Measurements from ENCODE around the gene GRIN3B.

The GRIN3B gene

DNA sequence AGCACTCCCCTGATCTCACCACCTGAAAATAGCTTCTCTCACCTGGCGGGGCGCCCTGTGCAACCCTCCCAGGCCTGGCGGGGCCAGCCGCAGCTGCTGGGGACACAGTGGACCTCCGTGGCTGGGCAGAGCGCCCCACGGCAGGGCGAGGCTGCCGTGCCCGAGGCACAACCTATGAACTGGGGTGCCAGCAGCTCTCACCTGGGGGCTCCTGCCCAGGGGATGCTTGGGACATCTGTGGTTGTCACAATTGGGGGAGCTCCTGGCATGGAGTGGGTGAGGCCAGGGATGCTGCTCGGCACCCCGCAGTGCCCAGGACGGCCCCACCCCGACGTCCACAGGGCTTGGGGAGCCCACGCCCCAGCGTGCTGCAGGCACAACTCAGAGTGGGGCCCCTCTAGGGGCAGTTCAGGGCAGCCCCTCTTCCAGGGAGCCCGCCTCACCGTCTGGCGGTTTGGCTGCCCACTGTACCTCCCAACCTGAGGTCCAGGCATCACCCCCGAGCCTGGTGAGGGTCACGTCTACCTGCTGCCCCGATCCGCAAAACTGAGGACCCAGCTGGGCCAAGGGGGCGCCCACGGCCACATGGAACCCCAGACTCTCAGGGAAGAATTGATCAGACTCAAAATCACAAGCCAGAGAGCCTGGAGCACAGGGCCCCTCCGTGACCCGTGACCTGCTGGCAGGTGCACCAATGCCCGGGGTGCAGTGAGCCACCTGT lies 15.0 kb downstream of the GRIN3B start:
- TF ChIP-seq TCF12 (IDR thresholded peaks at IDR 0.05; ENCODE audit: low read depth) (no peak), YY1 (IDR thresholded peaks at IDR 0.05; ENCODE audit: low read depth) (no peak), CREB1 (IDR thresholded peaks at IDR 0.05; ENCODE audit: low read depth) (no peak), CEBPB (IDR thresholded peaks at IDR 0.05) (no peak), EP300 (IDR thresholded peaks at IDR 0.05; ENCODE audit: borderline replicate concordance) (no peak), FOXM1 (IDR thresholded peaks at IDR 0.05; ENCODE audit: borderline replicate concordance, low read depth) (no peak)
- TF ChIP-seq, protein P1, sequence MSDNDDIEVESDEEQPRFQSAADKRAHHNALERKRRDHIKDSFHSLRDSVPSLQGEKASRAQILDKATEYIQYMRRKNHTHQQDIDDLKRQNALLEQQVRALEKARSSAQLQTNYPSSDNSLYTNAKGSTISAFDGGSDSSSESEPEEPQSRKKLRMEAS (IDR thresholded peaks at IDR 0.05): no peak

DNA sequence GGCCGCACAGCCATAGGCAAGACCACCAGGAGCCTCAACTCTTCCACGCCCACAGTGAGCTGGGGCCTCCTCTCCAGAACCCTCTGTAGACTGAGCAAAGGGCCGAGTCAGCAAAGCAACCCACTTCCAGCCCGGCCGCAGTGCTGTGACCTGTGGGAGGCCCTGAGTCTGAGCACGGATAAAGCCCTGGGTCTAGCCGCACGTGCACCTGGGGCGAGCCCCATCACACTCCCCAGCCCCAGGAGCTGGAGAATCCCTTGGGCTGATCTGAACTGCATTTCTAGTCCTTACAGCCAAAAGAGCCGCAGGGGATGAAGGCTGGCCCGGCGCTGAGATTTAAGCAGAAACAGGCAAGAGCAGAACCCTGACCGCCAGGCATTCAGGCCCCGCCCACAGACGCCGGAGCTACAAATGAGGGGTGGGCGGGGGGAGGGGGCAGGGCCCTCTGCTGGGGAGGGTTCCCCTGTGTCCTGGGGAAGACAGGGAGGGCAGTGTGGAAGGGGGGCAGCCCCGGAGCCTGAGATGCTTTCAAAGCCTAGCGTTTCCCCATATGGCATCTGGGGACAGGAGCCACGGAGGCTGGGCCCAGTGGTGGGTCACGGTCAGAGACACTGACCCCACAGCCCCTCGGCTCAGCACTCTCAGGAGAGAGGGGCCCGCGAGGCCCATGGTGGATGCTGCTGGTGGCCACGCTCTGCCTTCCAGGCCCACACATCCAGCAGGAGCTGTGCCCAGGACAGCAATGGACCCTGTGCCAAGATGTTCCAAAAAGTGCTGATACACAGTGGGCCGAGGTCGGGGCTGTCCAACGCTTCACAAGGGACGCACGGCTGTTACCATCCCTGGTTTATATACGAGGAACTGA lies 15.8 kb downstream of the GRIN3B start:
- TF ChIP-seq TAF1 (IDR thresholded peaks at IDR 0.05; ENCODE audit: low read depth) (no peak), EP300 (IDR thresholded peaks at IDR 0.05; ENCODE audit: borderline replicate concordance) (no peak), TCF12 (IDR thresholded peaks at IDR 0.05; ENCODE audit: low read depth) (no peak), FOXM1 (IDR thresholded peaks at IDR 0.05; ENCODE audit: borderline replicate concordance, low read depth) (no peak), ZBTB7A (IDR thresholded peaks at IDR 0.05; ENCODE audit: low read depth) (no peak), NFIC (IDR thresholded peaks at IDR 0.05) (no peak), CREB1 (IDR thresholded peaks at IDR 0.05; ENCODE audit: low read depth) (no peak), RAD21 (IDR thresholded peaks at IDR 0.05; ENCODE audit: low read depth) (no peak), EGR1 (IDR thresholded peaks at IDR 0.05) (no peak), YY1 (IDR thresholded peaks at IDR 0.05; ENCODE audit: low read depth) (no peak), TEAD4 (IDR thresholded peaks at IDR 0.05) (no peak), CEBPB (IDR thresholded peaks at IDR 0.05) (no peak)
- TF ChIP-seq, protein P2, sequence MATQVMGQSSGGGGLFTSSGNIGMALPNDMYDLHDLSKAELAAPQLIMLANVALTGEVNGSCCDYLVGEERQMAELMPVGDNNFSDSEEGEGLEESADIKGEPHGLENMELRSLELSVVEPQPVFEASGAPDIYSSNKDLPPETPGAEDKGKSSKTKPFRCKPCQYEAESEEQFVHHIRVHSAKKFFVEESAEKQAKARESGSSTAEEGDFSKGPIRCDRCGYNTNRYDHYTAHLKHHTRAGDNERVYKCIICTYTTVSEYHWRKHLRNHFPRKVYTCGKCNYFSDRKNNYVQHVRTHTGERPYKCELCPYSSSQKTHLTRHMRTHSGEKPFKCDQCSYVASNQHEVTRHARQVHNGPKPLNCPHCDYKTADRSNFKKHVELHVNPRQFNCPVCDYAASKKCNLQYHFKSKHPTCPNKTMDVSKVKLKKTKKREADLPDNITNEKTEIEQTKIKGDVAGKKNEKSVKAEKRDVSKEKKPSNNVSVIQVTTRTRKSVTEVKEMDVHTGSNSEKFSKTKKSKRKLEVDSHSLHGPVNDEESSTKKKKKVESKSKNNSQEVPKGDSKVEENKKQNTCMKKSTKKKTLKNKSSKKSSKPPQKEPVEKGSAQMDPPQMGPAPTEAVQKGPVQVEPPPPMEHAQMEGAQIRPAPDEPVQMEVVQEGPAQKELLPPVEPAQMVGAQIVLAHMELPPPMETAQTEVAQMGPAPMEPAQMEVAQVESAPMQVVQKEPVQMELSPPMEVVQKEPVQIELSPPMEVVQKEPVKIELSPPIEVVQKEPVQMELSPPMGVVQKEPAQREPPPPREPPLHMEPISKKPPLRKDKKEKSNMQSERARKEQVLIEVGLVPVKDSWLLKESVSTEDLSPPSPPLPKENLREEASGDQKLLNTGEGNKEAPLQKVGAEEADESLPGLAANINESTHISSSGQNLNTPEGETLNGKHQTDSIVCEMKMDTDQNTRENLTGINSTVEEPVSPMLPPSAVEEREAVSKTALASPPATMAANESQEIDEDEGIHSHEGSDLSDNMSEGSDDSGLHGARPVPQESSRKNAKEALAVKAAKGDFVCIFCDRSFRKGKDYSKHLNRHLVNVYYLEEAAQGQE (IDR thresholded peaks at IDR 0.05; ENCODE audit: low read depth): no peak

DNA sequence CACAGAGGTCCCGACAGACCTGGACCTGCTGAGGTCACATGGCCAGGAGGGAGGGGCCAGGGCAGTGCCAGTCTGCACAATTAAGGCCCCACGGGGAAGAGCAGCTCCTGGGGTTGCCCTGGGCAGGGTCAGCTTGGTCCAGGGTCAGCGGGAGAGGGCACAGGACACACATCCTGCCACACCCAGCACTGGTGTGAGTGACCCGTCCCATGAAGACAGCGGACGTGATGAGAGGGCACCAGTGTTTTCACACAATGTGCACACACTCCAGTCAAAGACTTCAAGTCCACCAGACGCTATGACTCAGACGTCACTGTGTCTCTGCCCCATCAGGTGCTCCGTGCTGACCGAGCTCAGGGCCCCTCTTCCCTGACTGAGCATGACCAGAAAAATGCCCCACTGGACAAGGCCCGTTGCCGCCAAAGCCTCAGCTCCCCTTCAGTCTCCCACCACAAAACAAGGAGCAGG lies 16.5 kb downstream of the GRIN3B start:
- TF ChIP-seq, protein P2 (IDR thresholded peaks at IDR 0.05; ENCODE audit: low read depth): no peak
- TF ChIP-seq, protein P3, sequence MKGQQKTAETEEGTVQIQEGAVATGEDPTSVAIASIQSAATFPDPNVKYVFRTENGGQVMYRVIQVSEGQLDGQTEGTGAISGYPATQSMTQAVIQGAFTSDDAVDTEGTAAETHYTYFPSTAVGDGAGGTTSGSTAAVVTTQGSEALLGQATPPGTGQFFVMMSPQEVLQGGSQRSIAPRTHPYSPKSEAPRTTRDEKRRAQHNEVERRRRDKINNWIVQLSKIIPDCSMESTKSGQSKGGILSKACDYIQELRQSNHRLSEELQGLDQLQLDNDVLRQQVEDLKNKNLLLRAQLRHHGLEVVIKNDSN (IDR thresholded peaks at IDR 0.05): peak; percentile 68

DNA sequence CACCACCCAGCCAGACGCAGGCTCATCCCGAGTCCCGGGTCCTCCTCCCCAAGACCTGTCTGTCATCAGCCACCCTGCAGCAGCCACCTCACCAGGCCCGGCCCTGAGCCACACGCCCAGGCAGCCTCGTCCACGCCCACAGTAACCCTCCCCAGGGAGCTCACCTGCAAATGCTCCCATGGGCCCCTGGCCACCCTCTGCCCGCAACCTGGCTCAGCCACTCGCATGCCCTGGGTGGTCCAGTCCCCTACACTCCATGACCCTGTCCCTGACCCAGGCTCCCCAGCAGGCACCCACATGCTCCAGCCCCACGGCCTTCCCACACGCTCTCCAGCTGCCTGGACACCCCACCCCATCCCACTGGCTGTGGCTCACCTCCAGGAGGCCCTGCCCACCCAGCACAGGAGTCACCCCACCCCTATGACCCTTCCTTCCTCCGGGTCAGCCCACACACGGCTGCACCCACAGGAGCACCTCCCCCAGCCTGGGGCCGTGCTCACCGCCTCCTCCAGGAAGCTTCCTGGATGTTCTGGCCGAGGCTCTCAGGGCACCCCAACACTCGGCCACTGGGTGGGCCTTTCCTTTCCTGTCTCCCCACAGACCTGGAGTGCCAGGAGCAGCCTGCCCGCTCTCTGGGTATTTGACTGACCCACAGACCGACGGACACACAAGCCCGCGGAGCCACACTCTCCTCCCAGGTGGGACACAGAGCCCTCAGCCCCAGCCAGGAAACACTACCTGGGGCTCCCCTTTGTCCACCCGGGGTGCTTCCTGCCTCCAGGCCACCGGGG lies 17.1 kb downstream of the GRIN3B start:
- TF ChIP-seq CREB1 (IDR thresholded peaks at IDR 0.05; ENCODE audit: low read depth) (no peak), TCF12 (IDR thresholded peaks at IDR 0.05; ENCODE audit: low read depth) (peak; percentile 33; the same call in 1 of the 2 replicates), ZBTB7A (IDR thresholded peaks at IDR 0.05; ENCODE audit: low read depth) (0 out of 2 replicates have a peak, but pooled peaks have one; percentile 44)

DNA sequence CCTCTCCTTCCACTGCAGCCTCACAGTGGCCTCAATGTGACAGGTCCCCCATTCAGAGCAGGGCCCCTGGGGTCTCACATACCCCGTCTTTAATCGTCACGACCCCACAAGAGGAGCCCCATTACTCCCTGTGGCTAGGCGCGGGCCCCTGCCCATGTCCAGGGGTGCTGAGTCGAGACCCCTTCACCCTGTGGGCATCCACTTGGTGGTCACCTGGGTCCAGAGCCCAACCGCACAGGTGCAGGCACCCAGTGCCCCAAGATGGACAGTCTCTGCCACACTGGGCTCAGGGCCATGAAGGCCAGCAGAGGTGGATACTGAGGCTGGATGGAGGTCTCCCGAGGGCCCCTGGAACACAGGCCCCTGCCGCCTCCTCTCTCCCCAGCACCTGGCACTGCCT lies 17.7 kb downstream of the GRIN3B start:
- TF ChIP-seq TCF12 (IDR thresholded peaks at IDR 0.05; ENCODE audit: low read depth): no peak

DNA sequence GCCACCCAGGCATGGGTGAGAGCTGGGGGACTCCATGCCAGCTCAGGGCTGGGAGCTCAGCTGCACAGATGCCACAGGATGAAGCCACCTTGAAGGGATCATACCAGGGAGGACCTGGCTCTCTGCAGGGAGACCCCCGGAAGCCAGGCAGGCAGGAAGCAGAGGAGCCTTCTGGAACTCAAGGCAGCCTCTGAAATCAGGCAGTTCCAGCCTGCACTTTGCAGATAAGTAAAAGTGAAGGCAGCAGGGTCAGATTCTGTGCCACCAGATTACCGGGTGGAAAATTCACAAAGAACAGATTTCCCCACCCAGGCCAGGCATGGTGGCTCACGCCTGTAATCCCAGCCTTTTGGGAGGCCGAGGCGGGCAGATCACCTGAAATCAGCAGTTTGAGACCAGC lies 18.2 kb downstream of the GRIN3B start:
- TF ChIP-seq ZBTB7A (IDR thresholded peaks at IDR 0.05; ENCODE audit: low read depth): no peak
- TF ChIP-seq RAD21 (IDR thresholded peaks at IDR 0.05; ENCODE audit: low read depth): no peak
- TF ChIP-seq, protein P2 (IDR thresholded peaks at IDR 0.05; ENCODE audit: low read depth): no peak
- no peak for TF ChIP-seq TCF12 (IDR thresholded peaks at IDR 0.05; ENCODE audit: low read depth)
- TF ChIP-seq, protein P3 (IDR thresholded peaks at IDR 0.05): no peak
- no peak for TF ChIP-seq EP300 (IDR thresholded peaks at IDR 0.05; ENCODE audit: borderline replicate concordance)
- TF ChIP-seq CEBPB (IDR thresholded peaks at IDR 0.05): no peak
- TF ChIP-seq TAF1 (IDR thresholded peaks at IDR 0.05; ENCODE audit: low read depth): no peak
- no peak for TF ChIP-seq EGR1 (IDR thresholded peaks at IDR 0.05)
